Stimulated activated CD8-positive, alpha-beta memory T cell treated with anti-CD3 and anti-CD28 coated beads, Interleukin-4, amount 100 ng/mL, for 1 hour (primary cell): ENCODE measurements around the gene TNFRSF8.
"Not testable (repeated sequence)": the region's sequence is repeated elsewhere in the genome, so short reads cannot be mapped to it uniquely, and the experiment has no call there.

ENCODE experiments used
- DNase-seq, 2 donors: peaks; one replicate each; pipeline ENCODE4 v3.0.0-alpha.2; 2020; ENCODE audit warnings: low read depth in 2 of 2, low spot score in 1 of 2

Gene TNFRSF8

DNA sequence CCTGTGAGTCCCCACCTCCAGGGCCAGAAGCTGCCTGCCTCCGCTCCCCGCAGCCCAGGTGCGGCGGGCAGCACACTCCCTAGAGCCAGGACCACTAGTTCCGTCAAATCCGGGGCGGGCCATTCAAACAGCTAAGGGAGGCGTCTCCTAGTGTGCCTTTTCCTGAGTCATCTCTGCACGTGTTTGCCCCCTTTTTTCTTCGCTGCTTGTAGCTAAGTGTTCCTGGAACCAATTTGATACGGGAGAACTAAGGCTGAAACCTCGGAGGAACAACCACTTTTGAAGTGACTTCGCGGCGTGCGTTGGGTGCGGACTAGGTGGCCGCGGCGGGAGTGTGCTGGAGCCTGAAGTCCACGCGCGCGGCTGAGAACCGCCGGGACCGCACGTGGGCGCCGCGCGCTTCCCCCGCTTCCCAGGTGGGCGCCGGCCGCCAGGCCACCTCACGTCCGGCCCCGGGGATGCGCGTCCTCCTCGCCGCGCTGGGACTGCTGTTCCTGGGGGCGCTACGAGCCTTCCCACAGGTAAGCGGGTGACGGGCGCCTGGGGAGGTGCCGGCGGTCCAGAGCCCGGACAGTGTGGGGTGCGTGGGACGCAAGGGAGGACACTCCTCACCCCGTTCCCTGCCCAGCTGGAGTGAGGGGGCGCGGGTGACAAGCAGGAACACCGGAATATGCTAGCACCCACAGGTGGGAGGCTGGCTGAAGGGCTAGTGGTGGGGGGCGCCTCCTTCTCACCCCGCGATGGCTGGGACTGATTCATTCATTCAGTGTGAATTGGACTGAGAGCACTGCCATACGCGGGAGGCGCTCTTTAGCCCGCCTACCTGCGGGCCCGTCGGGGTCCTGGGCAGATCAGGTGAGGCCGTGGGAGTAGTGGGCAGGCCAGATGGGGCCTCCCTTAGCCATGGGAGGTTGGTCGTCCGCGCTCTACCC is at the start of gene TNFRSF8:
TNFRSF8 (plus strand) TSS at position 163 of the 932 bp plus-strand sequence; CDS start at position 459, 296 bp downstream.
- no peak for DNase-seq

DNA sequence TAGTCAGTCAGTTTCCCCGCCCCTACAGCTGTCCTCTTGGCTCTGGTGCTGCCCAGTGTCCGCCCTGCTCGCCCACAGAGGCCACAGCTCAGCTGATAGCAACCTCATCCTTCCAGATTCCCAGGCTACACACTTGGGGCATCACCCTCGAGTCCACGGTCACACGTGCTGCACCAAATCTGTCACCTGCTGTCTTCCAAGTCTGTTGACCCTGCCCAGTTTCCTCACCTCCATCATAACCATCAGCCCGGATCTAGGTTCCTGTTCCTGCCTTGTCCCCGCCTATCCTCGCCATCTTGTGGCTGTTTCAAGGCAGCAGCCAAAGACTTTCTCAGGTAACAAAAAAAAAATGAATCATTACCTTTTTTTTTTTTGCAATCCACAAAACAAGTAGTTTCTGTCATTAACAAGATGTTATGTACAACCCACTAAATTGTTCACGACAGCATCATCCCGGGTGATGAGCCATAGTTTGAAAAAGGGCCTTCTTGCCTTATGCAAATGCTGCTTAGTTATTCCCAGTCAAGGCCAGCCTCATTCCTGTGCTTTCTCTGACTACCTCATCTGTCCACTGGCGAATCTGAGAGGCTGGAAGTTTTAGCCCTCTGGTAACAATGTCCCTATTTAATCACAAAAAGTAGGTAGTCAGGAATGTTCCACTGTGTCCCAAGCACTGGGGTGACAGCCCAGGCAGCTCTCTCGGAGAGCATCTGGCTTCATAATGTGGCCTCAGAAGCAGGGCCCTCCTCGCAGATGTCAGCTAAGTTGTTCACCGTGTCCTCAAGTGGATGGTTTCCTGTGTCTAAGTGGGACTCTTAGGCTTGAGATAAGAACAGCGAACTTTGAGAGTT is 48.7 kb upstream of the TNFRSF8 start:
- DNase-seq, result no peak

GRCh38 chr1:12015001-12015491 is 48.1 kb upstream of the TNFRSF8 start:
- DNase-seq, result no peak

DNA sequence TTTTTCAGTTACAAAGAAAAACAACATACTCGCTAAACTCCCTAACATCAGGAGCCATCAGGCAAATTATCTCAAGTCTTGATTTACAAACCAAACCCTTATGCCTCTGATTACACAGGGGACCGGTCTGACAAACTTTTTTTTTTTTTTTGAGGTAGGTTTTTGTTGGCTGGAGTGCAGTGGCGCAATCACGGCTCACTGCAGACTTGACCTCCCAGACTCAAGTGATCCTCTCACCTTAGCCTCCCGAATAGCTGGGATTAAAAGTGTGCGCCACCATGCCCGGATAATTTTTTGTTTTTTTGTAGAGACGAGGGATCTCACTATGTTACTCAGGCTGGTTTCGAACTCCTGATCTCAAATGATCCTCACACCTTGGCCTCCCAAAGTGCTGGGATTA is 47.6 kb upstream of the TNFRSF8 start:
- DNase-seq, result no peak

DNA sequence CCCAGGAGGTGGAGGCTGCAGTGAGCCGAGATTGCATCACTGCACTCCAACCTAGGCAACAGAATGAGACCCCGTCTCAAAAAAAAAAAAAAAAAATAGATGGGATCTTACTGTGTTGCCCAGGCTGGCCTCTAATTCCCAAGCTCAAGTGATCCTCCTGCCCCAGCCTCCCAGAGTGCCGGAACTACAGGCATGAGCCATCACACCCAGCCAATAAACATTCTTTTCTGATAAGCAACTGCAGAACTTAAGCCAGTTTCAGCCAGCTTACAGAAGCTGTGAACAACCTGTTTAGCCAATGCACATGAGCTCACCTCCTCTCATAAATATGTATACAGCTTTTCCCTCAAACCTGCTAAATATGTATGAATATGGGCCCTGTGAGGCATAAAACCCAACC is 46.9 kb upstream of the TNFRSF8 start:
- DNase-seq, result no peak

- DNase-seq, result no peak
Observed at GRCh38 chr1:12019858-12020509, 43.1 kb upstream of the TNFRSF8 start.

DNA sequence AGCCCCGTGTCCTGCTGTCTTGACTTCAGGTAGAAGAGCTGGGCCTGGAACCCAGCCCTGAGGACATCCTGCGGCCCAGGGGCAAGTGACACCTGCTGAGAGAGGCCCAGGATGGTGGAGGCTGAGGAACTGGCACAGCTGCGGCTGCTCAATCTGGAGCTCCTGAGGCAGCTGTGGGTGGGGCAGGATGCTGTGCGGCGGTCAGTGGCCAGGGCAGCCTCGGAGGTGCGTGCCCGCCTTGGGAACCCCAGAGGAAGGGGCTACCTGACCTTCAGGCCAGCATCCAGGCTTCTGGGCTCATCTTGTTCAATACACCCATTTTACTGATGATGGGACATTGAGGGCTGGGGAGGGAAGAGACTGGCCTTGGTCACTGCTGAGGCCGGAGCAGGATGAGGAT is 41.5 kb upstream of the TNFRSF8 start:
- DNase-seq, result no peak

GRCh38 chr1:12022036-12022435 is 41.1 kb upstream of the TNFRSF8 start:
- no peak for DNase-seq

- DNase-seq, result no peak
Observed at GRCh38 chr1:12026586-12026985, 36.5 kb upstream of the TNFRSF8 start.

- DNase-seq, result no peak
Observed at GRCh38 chr1:12028248-12028647, 34.9 kb upstream of the TNFRSF8 start.

DNA sequence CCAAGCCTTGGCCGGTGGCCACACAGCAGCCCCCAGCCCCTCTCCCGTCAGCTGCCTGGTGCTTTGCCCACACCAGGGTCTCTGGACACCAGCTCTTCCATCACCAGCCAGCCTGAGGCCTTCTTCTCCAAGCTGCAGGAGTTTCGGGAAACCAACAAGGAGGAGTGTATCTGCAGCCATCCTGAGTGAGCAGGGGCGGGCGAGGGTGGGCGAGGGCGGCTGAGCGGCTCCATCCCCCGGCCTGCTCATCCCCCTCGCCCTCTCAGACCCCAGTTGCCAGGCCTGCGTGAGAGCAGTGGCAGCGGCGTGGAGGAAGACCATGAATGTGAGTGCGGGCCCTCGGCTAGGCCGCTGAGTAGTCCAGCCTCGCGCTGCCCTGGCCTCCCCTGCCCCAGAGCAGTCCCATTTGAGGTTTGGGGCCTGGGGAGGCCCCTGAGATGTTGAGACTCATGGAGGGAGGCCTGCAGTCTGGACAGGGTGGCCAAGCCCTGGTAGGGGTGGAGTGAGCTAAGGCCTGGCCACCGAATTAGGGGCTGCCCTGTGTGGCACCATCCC is 34.1 kb upstream of the TNFRSF8 start:
- DNase-seq, result no peak

GRCh38 chr1:12029720-12030339 is 33.3 kb upstream of the TNFRSF8 start:
- DNase-seq, result no peak

DNA sequence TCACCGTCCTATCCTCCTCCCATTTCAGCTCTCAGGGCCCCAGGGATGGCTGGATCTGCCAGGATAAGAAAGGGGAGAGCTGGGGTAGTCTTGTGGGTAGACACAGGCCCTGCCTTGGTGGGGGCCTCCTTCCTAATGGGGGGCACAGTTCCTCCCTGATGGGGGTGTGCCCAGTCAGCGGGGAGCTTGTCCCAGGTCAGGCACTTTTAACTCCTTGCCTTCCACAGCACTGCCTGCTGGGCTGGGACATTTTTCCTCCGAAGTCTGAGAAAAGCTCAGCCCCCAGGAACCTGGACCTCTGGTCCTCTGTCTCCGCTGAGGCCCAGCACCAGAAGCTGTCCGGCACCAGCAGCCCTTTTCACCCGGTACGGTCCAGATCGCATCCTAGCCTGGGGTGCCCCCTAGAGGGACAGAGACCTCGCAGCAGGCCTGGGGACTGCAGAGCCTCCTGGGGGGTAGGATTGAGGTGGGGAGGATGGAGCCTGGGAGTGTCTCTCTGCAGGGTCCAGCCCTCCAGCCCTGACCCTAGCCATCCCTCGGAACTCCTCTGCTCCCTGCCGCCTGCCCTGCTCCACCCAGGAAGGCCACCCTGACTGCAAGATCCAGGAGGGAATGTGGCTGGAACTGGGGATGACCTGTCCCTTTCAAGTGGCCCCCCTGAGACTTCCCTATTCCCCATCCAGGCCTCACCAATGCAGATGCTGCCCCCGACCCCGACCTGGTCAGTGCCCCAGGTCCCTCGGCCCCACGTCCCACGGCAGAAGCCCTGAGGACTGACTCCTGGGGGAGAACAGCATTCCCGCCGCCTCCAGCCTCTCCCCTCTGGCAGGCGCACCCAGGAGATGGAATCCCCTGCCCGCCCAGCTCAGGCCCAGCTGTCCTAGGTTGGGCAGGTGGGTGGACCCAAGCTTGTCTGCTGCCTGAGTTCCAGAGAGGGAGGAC is 31.8 kb upstream of the TNFRSF8 start:
- no peak for DNase-seq

GRCh38 chr1:12032161-12032621 is 30.9 kb upstream of the TNFRSF8 start:
- no peak for DNase-seq

DNA sequence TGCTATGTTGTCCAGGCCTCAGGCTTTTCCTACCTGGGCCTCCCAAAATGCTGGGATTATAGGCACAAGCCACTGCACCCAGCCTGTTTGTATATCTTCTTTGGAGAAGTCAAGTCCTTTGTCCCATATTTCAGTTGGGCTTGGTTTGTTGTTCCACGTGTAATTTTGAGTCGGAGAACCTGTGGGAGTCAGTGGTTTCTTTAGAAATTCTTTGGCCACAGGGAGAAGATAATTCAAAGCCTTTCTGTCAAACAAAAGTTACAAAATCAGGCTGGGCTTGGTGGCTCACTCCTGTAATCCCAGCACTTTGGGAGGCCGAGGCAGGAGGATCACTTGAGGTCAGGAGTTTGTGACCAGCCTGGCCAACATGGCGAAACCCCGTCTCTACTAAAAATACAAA is 29.7 kb upstream of the TNFRSF8 start:
- not testable (repeated sequence) for DNase-seq

- DNase-seq, result no peak
Observed at GRCh38 chr1:12034381-12034801, 28.7 kb upstream of the TNFRSF8 start.

DNA sequence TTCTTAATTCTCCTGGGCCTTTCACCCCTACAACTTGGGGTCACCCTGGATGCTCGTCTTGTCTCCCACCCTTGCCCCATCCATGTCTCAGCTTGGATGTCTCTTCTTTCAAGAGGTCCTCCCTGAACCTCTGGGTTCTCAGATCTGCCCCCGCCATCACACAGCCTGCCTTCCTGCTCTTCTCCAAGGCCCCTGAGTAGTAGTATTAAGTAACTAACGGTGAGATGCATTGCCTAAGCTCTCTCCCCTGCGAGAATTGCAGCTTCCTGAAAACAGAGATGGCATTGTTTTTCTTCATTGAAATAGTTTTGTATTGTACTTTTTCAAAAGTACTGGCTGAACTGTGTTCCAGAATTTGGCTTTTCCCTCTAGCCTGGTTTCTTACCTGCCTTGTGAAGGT is 27.8 kb upstream of the TNFRSF8 start:
- no peak for DNase-seq

- no peak for DNase-seq
Observed at GRCh38 chr1:12037486-12038355, 25.4 kb upstream of the TNFRSF8 start.
